GM12891 (cell line): ENCODE results near the gene CBR1.

Source experiments
- POLR2A ChIP-seq: IDR thresholded peaks from 2 replicates; pipeline ENCODE4 v1.6.1; 2011; ENCODE audit warnings: low read depth, low read length, control low read depth
- POLR2AphosphoS5 ChIP-seq: IDR thresholded peaks from 2 replicates; pipeline ENCODE4 v1.6.1; 2011; ENCODE audit warnings: low read depth, low read length, control low read depth
- TAF1 ChIP-seq: IDR thresholded peaks from 2 replicates; pipeline ENCODE4 v1.6.1; 2011; ENCODE audit warnings: low read depth, low read length, control low read depth

DNA sequence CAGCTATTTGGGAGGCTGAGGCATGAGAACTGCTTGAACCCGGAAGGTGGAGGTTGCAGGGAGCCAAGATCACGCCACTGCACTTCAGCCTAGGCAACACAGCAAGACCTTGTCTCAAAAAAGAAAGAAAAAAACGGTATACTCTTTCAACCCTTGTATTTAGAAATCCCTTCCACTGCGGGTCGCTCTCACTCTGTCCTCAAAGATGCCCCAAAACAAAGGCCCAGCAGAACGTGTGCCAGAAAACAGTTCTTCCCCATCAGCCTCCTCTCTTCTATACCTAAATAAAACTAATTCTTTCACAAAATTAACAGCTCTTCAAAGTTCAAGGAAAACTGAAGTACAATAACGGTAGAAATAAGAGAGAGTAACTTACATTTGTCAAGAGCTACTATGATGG is 22.7 kb upstream of the CBR1 start:
- TF ChIP-seq POLR2AphosphoS5 (no peak), POLR2A (no peak), TAF1 (no peak)
